Mesendoderm (in vitro differentiated cells): Measurements from ENCODE around the gene UBQLN4.
A peak's percentile ranks its signal among the peaks of the same experiment; 100 is the strongest.

Source experiments
- DNase-seq: peaks from one replicate; pipeline ENCODE4 v3.0.0; 2013
- H2AK5ac ChIP-seq: 2 replicates; pipeline ENCODE4 v1.6.1; 2013; ENCODE audit warnings: low read length, inconsistent platforms
- H2BK120ac ChIP-seq: 2 replicates; pipeline ENCODE4 v1.6.1; 2013; ENCODE audit warnings: low read depth, mild to moderate bottlenecking, low read length, moderate library complexity, mixed read lengths
- H2BK15ac ChIP-seq: replicated peaks from 2 replicates; pipeline ENCODE4 v1.6.1; 2013; ENCODE audit warnings: low read depth, mild to moderate bottlenecking, moderate library complexity
- H2BK5ac ChIP-seq: 2 replicates; pipeline ENCODE4 v1.6.1; 2013; ENCODE audit warnings: low read length, inconsistent platforms
- H3K18ac ChIP-seq: 2 replicates; pipeline ENCODE4 v1.6.1; 2013; ENCODE audit warnings: mild to moderate bottlenecking, low read length, mixed read lengths
- H3K23ac ChIP-seq: one replicate; pipeline ENCODE4 v1.6.1; 2013; ENCODE audit warnings: low read length
- H3K27ac ChIP-seq: 2 replicates; pipeline ENCODE4 v1.5.1; 2013; ENCODE audit warnings: low read depth, mild to moderate bottlenecking, inconsistent platforms, low read length, moderate library complexity
- H3K27me3 ChIP-seq: 2 replicates; pipeline ENCODE4 v1.6.1; 2013; ENCODE audit warnings: low read length, control low read depth, mild to moderate bottlenecking, inconsistent platforms; ENCODE audit not compliant: insufficient read depth, poor library complexity
- H3K36me3 ChIP-seq: 2 replicates; pipeline ENCODE4 v1.6.1; 2013; ENCODE audit warnings: low read length, inconsistent platforms; ENCODE audit not compliant: control insufficient read depth, insufficient read depth
- H3K4ac ChIP-seq: one replicate; pipeline ENCODE4 v1.6.1; 2013; ENCODE audit warnings: low read depth, mild to moderate bottlenecking, low read length, moderate library complexity
- H3K4me1 ChIP-seq: 2 replicates; pipeline ENCODE4 v1.6.1; 2013; ENCODE audit warnings: low read depth, low read length, inconsistent platforms; ENCODE audit not compliant: control insufficient read depth
- H3K4me2 ChIP-seq: 2 replicates; pipeline ENCODE4 v1.6.1; 2013; ENCODE audit warnings: low read length
- H3K4me3 ChIP-seq: 2 replicates; pipeline ENCODE4 v1.5.1; 2013; ENCODE audit warnings: mild to moderate bottlenecking, low read length
- H3K56ac ChIP-seq: one replicate; pipeline ENCODE4 v1.6.1; 2013; ENCODE audit warnings: low read length
- H3K79me1 ChIP-seq: 2 replicates; pipeline ENCODE4 v1.6.1; 2013; ENCODE audit warnings: low read length, inconsistent platforms
- H3K79me2 ChIP-seq: 2 replicates; pipeline ENCODE4 v1.6.1; 2013; ENCODE audit warnings: mild to moderate bottlenecking, low read length; ENCODE audit not compliant: control insufficient read depth, insufficient read depth
- H3K9ac ChIP-seq: 2 replicates; pipeline ENCODE4 v1.6.1; 2013; ENCODE audit warnings: low read length, inconsistent platforms
- H4K5ac ChIP-seq: one replicate; pipeline ENCODE4 v1.6.1; 2013; ENCODE audit warnings: low read length
- H4K8ac ChIP-seq: one replicate; pipeline ENCODE4 v1.6.1; 2013; ENCODE audit warnings: low read depth, mild to moderate bottlenecking, control low read depth, low read length, moderate library complexity
- WGBS: extraction: QIAGEN DNeasy Blood & Tissue Kit; methylation state at CpG from one replicate; pipeline ENCODE4 v1.1.7; 2013; ENCODE audit warnings: low lambda C conversion rate, missing lambda C conversion rate; ENCODE audit not compliant: insufficient coverage; ENCODE audit errors: extremely low coverage; 5-methylcytosine and 5-hydroxymethylcytosine counted together

UBQLN4 gene

DNA sequence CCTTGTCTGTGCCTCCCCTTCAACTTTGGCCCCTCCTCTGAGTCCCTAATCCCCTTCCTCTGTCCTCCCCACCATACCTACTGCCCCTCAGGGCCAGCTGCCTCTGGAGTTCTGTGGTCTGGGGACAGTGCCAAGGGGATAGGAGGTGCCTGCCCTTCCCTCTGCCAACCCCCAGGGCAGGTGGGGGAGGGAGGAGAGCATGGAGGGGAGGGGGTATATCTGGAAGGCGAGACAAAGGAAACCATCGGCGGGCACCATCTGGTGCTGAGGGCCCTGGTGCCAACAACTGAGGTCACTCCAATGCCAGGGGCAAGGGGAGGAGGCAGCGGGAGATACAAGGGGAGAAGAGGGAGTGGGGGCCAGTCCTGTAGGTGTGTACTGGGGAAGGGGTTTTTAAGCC lies 16.9 kb upstream of the UBQLN4 start:
- no peak overlapping the region for H3K4ac ChIP-seq
- no peak overlapping the region for H2AK5ac ChIP-seq
- H4K5ac ChIP-seq = no peak overlapping the region
- no peak overlapping the region for H3K4me3 ChIP-seq
- no peak overlapping the region for H3K18ac ChIP-seq
- no peak overlapping the region for H3K9ac ChIP-seq
- peaks cover 15% of the 10 kb centered on the region for H3K4me1 ChIP-seq
- H4K8ac ChIP-seq = no peak overlapping the region
- H3K27me3 ChIP-seq = no peaks in the 10 kb centered on the region
- H2BK120ac ChIP-seq = no peak overlapping the region
- no peak overlapping the region for H2BK15ac ChIP-seq
- H3K79me2 ChIP-seq = peaks cover 6% of the 10 kb centered on the region
- H3K27ac ChIP-seq = no peak overlapping the region
- no peak overlapping the region for H2BK5ac ChIP-seq
- no peak for DNase-seq
- no peak overlapping the region for H3K4me2 ChIP-seq
- H3K36me3 ChIP-seq = no peaks in the 10 kb centered on the region
- WGBS = no CpG with 5 or more reads among the region's 4 CpGs
- H3K79me1 ChIP-seq = peaks cover 8% of the 10 kb centered on the region
- H3K56ac ChIP-seq = no peak overlapping the region
- H3K23ac ChIP-seq = no peak overlapping the region

DNA sequence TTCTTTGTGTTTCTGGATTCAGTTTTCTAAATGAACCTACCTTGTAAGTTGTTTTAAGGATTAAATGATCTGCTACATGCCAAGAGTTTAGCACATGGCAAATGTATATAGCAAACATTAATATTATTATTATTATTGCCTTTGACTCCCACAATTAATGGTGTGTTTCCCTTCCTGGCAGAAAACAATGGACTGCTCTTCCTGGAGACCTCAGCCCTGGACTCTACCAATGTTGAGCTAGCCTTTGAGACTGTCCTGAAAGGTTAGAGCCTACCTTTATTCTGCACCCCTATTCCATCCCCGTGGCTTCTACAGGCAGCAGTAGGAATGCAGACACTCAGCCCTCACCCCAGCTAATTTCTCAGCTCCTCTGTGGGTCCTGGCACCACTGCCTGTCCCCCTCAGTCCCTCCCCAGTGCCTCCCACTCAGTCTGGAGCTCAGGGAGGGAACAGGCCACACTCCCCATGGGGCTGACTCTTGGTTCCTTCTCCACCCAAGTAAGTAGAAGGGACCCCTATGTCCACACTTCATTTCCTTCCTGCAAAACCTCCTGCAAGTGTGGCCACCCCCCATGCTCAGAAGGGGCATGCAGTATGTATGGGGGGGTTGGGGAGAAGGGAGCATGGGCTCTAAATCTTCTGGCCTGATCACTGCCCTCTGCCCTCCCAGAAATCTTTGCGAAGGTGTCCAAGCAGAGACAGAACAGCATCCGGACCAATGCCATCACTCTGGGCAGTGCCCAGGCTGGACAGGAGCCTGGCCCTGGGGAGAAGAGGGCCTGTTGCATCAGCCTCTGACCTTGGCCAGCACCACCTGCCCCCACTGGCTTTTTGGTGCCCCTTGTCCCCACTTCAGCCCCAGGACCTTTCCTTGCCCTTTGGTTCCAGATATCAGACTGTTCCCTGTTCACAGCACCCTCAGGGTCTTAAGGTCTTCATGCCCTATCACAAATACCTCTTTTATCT lies 16.2 kb upstream of the UBQLN4 start:
- Histone ChIP-seq H3K27ac (no peak overlapping the region), H2BK5ac (no peak overlapping the region)
- no CpG with 5 or more reads among the region's 3 CpGs for WGBS

DNA sequence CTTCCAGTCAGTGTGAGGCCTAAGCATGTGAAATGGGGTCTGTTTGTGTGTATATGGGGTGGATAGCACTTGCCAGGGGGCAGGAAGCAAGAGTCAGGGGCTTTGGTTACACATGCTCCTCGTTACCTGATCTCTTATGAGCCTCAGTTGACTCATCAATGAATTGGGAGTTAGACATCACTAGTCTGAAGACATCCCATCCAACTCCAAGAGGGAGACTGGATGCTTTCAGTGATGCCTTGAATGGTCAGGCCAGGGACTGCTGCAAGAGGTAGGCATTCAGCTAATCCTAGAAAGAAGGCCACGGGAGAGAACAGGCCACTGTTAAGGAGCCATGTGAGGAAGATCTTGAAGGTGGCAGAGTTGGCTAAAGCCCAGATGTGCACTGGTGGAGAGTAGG lies 13.7 kb upstream of the UBQLN4 start:
- Histone ChIP-seq H2BK120ac (no peak overlapping the region), H3K9ac (no peak overlapping the region), H3K4me1 (peaks cover 2% of the 10 kb centered on the region), H2BK15ac (no peak overlapping the region), H3K79me2 (peaks cover 1% of the 10 kb centered on the region), H3K18ac (no peak overlapping the region), H3K23ac (no peak overlapping the region), H3K4ac (no peak overlapping the region), H3K27ac (no peak overlapping the region), H3K27me3 (no peaks in the 10 kb centered on the region), H3K79me1 (peaks cover 2% of the 10 kb centered on the region), H3K56ac (no peak overlapping the region), H3K4me2 (no peak overlapping the region), H4K5ac (no peak overlapping the region), H2BK5ac (no peak overlapping the region), H3K4me3 (no peak overlapping the region), H2AK5ac (no peak overlapping the region), H3K36me3 (no peaks in the 10 kb centered on the region), H4K8ac (no peak overlapping the region)
- DNase-seq = no peak
- WGBS = no CpG with 5 or more reads among the region's 2 CpGs

More for the DNA sequence above, 16.2 kb upstream of the UBQLN4 start:
- no peak overlapping the region for H4K8ac ChIP-seq
- no peaks in the 10 kb centered on the region for H3K36me3 ChIP-seq
- no peaks in the 10 kb centered on the region for H3K79me2 ChIP-seq
- no peaks in the 10 kb centered on the region for H3K27me3 ChIP-seq
- H3K4ac ChIP-seq = no peak overlapping the region
- no peak overlapping the region for H3K56ac ChIP-seq
- H2BK120ac ChIP-seq = no peak overlapping the region
- H2BK15ac ChIP-seq = no peak overlapping the region
- no peak for DNase-seq
- no peak overlapping the region for H4K5ac ChIP-seq
- no peak overlapping the region for H3K4me2 ChIP-seq
- no peak overlapping the region for H3K9ac ChIP-seq
- peaks cover 6% of the 10 kb centered on the region for H3K79me1 ChIP-seq
- H3K23ac ChIP-seq = no peak overlapping the region
- H3K4me1 ChIP-seq = peaks cover 9% of the 10 kb centered on the region
- no peak overlapping the region for H2AK5ac ChIP-seq
- H3K4me3 ChIP-seq = no peak overlapping the region
- no peak overlapping the region for H3K18ac ChIP-seq

DNA sequence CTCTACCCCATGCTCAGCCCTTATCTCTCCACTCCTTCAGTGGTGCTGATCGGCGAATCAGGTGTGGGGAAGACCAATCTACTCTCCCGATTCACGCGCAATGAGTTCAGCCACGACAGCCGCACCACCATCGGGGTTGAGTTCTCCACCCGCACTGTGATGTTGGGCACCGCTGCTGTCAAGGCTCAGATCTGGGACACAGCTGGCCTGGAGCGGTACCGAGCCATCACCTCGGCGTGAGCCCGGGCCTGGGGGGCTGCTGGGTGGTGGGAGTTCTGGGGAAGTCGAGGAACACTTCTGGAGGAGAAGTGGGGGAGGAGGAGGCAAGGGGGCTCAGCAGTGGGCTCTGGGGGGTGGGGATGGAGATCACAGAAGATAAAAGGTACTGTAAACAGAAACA lies 12.3 kb upstream of the UBQLN4 start:
- Histone ChIP-seq H4K8ac (no peak overlapping the region), H3K4me2 (no peak overlapping the region), H3K79me1 (peaks cover 2% of the 10 kb centered on the region), H4K5ac (no peak overlapping the region), H2BK5ac (no peak overlapping the region), H3K4me3 (no peak overlapping the region), H3K36me3 (no peaks in the 10 kb centered on the region), H3K79me2 (peaks cover 3% of the 10 kb centered on the region), H3K56ac (peak overlapping the region; percentile 47), H3K23ac (no peak overlapping the region), H3K27me3 (no peaks in the 10 kb centered on the region), H3K4me1 (peaks cover 5% of the 10 kb centered on the region), H2AK5ac (no peak overlapping the region), H3K18ac (no peak overlapping the region), H3K27ac (no peak overlapping the region), H3K4ac (no peak overlapping the region), H3K9ac (no peak overlapping the region), H2BK120ac (no peak overlapping the region), H2BK15ac (no peak overlapping the region)
- no CpG with 5 or more reads among the region's 16 CpGs for WGBS
- no peak for DNase-seq

DNA sequence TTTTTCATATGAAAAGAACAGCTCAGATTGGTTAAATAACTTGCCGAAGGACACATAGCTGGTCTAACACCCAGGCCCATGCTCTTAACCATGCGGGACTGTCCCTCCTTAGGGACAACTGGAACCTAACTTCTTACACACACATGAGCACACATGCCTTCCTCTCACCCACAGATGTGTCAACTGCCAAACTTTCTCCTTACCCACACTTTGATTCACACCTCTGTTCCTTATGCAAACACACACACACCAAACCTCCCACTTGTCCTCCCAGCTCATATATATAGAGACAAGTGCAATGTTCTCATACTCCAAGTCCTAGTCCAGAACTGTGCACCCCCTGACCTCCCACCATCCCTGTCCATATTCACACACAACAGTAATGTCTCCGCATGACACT lies 11.6 kb upstream of the UBQLN4 start:
- H3K79me1 ChIP-seq = peaks cover 2% of the 10 kb centered on the region
- DNase-seq = no peak
- no peak overlapping the region for H2AK5ac ChIP-seq
- no peak overlapping the region for H3K23ac ChIP-seq
- peaks cover 3% of the 10 kb centered on the region for H3K79me2 ChIP-seq
- H3K27me3 ChIP-seq = no peaks in the 10 kb centered on the region
- no peak overlapping the region for H3K27ac ChIP-seq
- peaks cover 5% of the 10 kb centered on the region for H3K4me1 ChIP-seq
- H3K4me2 ChIP-seq = no peak overlapping the region
- no peak overlapping the region for H4K8ac ChIP-seq
- no peak overlapping the region for H3K18ac ChIP-seq
- no peak overlapping the region for H3K56ac ChIP-seq
- no peak overlapping the region for H3K4ac ChIP-seq
- H3K36me3 ChIP-seq = no peaks in the 10 kb centered on the region
- no peak overlapping the region for H2BK120ac ChIP-seq
- WGBS = no CpG with 5 or more reads among the region's 3 CpGs
- H2BK15ac ChIP-seq = no peak overlapping the region
- no peak overlapping the region for H4K5ac ChIP-seq
- no peak overlapping the region for H3K9ac ChIP-seq
- H3K4me3 ChIP-seq = no peak overlapping the region
- no peak overlapping the region for H2BK5ac ChIP-seq
